ENCODE results near the gene FUT3. TPM values are rescaled to one million over a fixed set of nuclear protein-coding genes. Genes with fewer than 3 reads are reported as not detected.

Gene FUT3
- total RNA-seq, 6 donors from 2014 or later: 4.2 to 19.5 (median 12.7) TPM

- Histone ChIP-seq H3K27me3 (peaks cover 0 to 29% (median 13%) of the 10 kb centered on the region in 4 donors), H3K4me3 (peak overlapping the region; percentile 10 to 47 (median 42)), H3K27ac (no peak overlapping the region), H3K9me3 (no peaks in the 10 kb centered on the region), H3K36me3 (no peaks in the 10 kb centered on the region), H3K4me1 (peaks cover 17 to 36% (median 19%) of the 10 kb centered on the region in 4 donors)
- no peak for ATAC-seq (ENCODE audit: low FRiP score in 2 of 2)
- TF ChIP-seq CTCF (IDR thresholded peaks at IDR 0.05) (no peak), POLR2AphosphoS5 (IDR thresholded peaks at IDR 0.05) (no peak), POLR2A (IDR thresholded peaks at IDR 0.05) (no peak)
- WGBS, 2 donors: 1 to 21% methylated on average over 8 of the region's 8 CpGs
- DNase-seq: no peak
Observed at GRCh38 chr19:5803441-5803751, 47.9 kb downstream of the FUT3 start.

GRCh38 chr19:5801796-5802619, 49.2 kb downstream of the FUT3 start:
- Histone ChIP-seq H3K4me1 (peaks cover 17 to 36% (median 19%) of the 10 kb centered on the region in 4 donors), H3K27me3 (peaks cover 0 to 29% (median 13%) of the 10 kb centered on the region in 4 donors), H3K27ac (no peak overlapping the region), H3K36me3 (no peaks in the 10 kb centered on the region), H3K4me3 (no peak overlapping the region), H3K9me3 (no peaks in the 10 kb centered on the region)
- ATAC-seq (ENCODE audit: low FRiP score in 2 of 2): no peak
- WGBS, 2 donors: 20 to 74% methylated on average over 5 to 26 of the region's 33 CpGs
- TF ChIP-seq POLR2A (IDR thresholded peaks at IDR 0.05): no peak
- TF ChIP-seq POLR2AphosphoS5 (IDR thresholded peaks at IDR 0.05): no peak
- no peak for TF ChIP-seq EP300 (IDR thresholded peaks at IDR 0.05)
- no peak for TF ChIP-seq CTCF (IDR thresholded peaks at IDR 0.05)
- no peak for DNase-seq

- H3K9me3 ChIP-seq: no peaks in the 10 kb centered on the region
- TF ChIP-seq POLR2AphosphoS5 (IDR thresholded peaks at IDR 0.05): no peak
- TF ChIP-seq POLR2A (IDR thresholded peaks at IDR 0.05): no peak
- TF ChIP-seq CTCF (IDR thresholded peaks at IDR 0.05): no peak
- TF ChIP-seq EP300 (IDR thresholded peaks at IDR 0.05): no peak
Observed at GRCh38 chr19:5800361-5801270, 50.6 kb downstream of the FUT3 start.

GRCh38 chr19:5799247-5800241, 51.7 kb downstream of the FUT3 start:
- DNase-seq (peak in 1 of 2 donors; percentile 76), ATAC-seq (ENCODE audit: low FRiP score in 2 of 2) (no peak)
- Histone ChIP-seq H3K9me3 (no peaks in the 10 kb centered on the region), H3K4me1 (peaks cover 11 to 24% (median 15%) of the 10 kb centered on the region in 4 donors), H3K4me3 (no peak overlapping the region), H3K27ac (no peak overlapping the region), H3K27me3 (peaks cover 0 to 19% (median 9%) of the 10 kb centered on the region in 4 donors), H3K36me3 (no peaks in the 10 kb centered on the region)
- WGBS, 2 donors: 33 to 63% methylated on average over 22 to 37 of the region's 37 CpGs
- TF ChIP-seq POLR2AphosphoS5 (IDR thresholded peaks at IDR 0.05): no peak
- TF ChIP-seq EP300 (IDR thresholded peaks at IDR 0.05): no peak
- TF ChIP-seq POLR2A (IDR thresholded peaks at IDR 0.05): no peak
- TF ChIP-seq CTCF (IDR thresholded peaks at IDR 0.05): no peak

More at GRCh38 chr19:5800361-5801270, 50.6 kb downstream of the FUT3 start:
- DNase-seq: no peak
- Histone ChIP-seq H3K27me3 (peaks cover 0 to 28% (median 12%) of the 10 kb centered on the region in 4 donors), H3K27ac (no peak overlapping the region), H3K4me3 (no peak overlapping the region), H3K4me1 (peaks cover 16 to 31% (median 18%) of the 10 kb centered on the region in 4 donors), H3K36me3 (no peaks in the 10 kb centered on the region)
- no peak for ATAC-seq (ENCODE audit: low FRiP score in 2 of 2)
- 73 to 77% methylated on average over 7 to 15 of the region's 17 CpGs for WGBS, 2 donors
